Left ventricle myocardium superior (tissue), 1 donor: ENCODE results near the gene TECPR2. TPM values are rescaled to one million over a fixed set of nuclear protein-coding genes. Genes with fewer than 3 reads are reported as not detected.

Experiments
- ATAC-seq: fragments of 200-7000 bp; cut with Tn5 transposase; one replicate; pipeline ENCODE4 v1.9.1; 2020; ENCODE audit warnings: mild to moderate bottlenecking, moderate library complexity
- DNase-seq: peaks from one replicate; pipeline ENCODE4 v3.0.0-alpha.2; 2020
- intact Hi-C: fragments of 100-400 bp; cut with micrococcal nuclease; formaldehyde crosslinking; loops from one replicate; pipeline ENCODE4 v1.11.0; 2022
- total RNA-seq: library from RNA; stranded (reverse); fragmentation: NEBNext Ultra II Directional; extraction: Animal tissue kit (Norgen Biotek cat#: 25700); gene quantifications from one replicate; pipeline ENCODE4 v1.2.1, GENCODE V29; 2021
- donor health status: DM: no; HTN: yes; CAD: no; lungs with severe emphysema.

TECPR2 gene
- total RNA-seq, 1 donor from 2014 or later, result 22.5 TPM

DNA sequence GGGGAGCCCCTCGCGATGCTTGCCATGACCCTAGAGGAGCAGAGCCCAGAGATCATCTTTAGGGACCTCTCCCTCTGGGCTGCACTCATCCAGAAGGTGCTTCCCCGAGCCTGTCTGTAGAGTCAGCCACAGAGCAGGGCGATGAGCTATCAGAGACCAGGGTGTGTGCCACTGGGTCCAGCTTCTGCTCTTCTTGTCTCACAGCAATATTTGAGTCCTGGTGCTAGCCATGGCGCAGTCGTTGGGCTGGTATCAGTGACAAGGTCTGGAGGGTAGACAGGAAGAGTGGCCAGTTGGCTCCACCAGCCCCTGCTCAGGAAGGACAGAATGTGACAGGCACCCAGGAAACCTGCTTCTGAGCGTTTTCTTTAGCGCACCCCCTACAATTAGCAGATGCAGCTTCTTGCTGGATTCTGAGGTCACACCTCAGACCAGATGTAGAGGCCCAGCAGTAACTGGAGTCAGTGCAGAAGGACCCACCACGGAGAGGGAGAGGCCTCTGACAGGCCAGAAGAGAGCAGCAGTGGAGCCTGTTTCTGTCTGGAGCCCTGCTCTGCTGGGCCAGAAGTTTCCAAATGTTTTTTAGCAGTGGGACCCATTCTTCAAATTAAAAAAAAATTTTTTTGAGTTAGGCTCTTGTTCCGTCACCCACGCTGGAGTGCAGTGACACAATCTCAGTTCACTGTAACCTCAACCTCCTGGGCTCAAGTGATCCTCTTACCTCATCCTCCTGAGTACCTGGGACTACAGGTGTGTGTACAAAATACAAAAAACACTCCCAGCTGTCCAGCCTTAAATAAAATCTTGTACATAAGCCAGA lies 123.2 kb downstream of the TECPR2 start:
- ATAC-seq (peak; percentile 38), DNase-seq (no peak)
- intact Hi-C loops, result no loop called here

DNA sequence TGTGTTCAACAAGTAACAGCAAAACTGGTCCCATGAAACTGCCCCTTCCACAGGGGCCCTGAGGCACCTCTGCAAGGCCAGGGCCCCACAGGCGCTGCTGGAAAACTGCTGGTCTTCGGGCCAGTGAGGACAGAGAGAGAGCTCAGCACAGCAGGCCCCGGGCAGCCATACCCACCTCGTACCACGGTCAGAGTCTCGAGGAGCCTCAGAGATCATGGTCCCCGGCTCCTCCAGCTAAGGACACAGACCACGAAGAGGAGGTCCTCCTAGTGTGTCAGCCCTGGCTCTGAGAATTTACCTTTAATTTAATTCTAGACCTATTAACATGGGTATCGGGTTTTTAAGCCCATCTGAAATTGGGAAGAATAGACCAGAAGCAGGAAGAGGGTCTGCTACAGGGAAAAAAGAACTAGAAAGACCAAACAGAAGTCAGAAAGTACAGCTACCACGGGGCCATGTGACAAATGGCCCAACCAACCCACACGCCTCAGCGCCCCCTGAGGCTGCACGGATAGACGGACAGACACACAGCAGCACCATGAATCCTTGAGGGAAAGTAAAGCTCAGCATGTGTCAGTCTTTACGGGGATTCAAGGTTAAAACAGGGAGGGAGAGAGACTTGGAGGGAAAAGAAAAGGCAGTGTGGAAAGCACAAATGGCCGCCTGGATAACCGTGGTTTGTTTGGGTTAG lies 123.9 kb downstream of the TECPR2 start:
- DNase-seq (no peak), ATAC-seq (peak; percentile 52)

DNA sequence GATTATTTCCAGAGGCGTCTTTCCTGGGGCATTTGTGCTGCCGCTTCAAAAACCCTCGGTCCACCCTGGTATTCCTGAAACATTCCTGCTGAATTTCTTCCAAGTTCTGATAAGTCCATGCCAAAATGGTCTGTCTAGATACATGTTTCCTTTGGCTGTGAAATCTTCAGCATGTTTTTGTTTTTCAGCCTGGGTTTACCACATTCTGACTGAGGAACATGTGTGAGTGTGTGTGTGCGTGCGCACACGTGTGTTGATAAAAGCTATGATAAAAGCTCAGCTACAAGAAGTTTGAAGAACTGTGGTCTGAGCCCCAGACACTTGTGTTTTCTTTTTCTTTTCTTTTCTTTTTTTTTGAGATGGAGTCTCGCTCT lies 124.5 kb downstream of the TECPR2 start:
- intact Hi-C loops, result no loop called here
- ATAC-seq (peak; percentile 55), DNase-seq (no peak)

More for the DNA sequence above, 123.9 kb downstream of the TECPR2 start:
- intact Hi-C loops, result no loop called here

DNA sequence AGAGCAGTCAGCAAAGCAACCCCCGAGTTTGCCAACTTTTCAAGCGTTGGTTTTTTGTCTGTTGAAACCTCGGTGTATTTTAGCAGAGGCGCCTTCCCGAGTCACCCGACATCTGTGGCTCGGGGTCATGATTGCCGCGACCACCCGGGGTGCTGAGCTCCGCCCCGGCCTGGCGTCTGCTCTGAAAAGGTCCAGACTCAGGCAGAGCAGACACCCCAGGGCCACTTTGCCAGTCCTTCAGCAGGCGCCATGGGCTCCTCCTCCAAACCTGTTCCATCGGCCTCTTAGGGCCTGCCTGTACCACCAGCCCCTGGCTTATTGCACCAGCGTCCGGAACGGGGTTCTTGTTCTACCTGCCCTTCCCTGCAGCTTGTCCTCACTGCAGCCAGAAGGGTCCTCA lies 127.7 kb downstream of the TECPR2 start:
- DNase-seq (no peak), ATAC-seq (no peak)
- intact Hi-C loops, result no loop called here

DNA sequence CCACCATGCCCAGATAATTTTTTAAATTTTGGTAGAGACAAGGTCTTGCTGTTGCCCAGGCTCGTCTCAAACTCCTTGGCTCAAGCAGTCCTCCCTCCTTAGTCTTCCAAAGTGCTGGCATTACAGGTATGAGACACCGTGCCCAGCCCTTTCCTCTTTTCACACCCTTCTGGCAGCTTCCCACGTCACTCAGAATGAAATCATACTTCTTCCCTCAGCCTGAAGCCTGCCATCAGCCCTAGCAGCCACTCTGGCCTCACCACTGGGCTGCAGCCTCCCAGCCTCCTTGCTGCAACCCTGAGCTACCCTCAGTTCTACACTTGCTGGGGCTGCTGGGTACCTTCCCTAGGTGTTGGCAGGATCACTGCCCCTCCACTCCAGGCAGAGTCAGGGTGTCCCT lies 128.6 kb downstream of the TECPR2 start:
- no peak for DNase-seq
- intact Hi-C loops, result no loop called here
- no peak for ATAC-seq

DNA sequence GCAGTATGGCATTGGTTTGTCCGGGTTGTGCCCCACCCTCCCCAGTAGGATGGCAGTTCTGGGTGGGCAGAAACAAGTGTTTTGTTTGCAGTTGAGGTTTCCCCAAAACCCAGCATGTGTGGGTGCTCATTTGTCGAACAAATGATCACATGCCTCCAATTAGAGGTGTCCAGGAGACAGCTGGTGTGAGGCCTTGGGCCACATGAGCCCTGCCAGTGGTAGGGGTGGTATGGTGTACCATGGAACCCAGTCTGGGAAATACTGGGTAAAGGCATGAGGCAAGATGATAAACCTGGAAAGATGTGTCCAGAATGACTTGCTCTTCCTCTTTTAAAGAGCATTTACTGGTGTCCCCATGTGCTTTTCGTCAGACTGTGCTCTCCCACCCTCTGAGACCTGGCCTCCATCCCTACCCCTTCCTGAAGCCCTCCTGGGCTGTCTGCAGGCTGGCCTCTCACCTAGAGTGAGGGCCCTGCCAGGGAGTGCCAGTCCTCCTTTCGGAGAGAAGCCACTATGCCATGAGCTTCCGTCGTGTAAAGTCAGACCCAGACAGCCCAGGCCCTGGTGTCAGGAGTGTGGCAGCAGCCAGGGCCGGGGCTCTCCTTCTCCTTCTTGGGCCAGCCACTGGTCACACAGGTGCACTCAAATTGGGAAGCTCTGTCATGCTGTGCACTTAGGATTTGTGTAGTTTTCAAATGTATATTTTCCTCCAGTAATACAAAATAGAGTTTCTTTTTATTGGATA lies 129.2 kb downstream of the TECPR2 start:
- DNase-seq, result peak; percentile 11
- intact Hi-C loops, result no loop called here

DNA sequence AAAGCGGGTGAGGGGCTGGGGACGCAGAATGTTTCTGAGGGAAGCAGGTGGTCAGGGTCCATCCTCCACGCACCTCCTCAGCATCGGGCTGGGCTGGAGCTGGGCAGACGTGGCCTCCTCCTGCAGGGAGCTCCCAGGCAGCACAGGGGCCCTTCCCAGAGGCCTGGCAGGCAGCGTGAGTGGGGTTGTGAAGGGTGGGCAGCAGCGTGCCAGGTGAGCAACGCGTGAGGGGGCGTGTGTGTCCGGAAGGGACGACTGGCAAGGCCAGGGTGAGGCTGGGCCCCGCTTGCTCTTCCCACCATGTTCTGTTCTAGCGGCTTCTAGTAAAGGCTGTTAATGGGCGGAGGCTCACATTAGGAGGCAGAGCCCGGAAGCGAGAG lies 129.8 kb downstream of the TECPR2 start:
- no peak for DNase-seq
- no peak for ATAC-seq
- intact Hi-C loops, result no loop called here

More for the DNA sequence above, 129.2 kb downstream of the TECPR2 start:
- ATAC-seq, result no peak

DNA sequence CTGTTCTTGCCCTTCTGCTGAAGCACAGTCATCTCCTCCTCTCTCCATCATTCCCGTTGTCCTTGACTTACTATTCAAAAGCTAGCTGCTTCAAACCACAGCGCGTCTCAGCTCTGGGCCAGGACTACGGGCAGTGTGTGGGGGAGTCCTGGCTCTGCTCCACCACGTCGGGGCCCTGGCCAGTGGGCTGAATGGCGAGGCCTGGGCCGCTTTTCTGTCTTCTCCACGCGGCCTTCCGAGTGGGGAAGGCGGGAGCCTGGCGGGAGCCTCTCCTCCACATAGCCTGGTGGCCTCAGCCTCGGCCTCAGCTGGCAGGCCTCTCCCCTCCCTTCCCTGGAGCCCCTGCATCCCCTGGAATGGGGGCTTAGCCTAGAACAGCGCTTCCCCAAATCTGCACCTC lies 130.4 kb downstream of the TECPR2 start:
- intact Hi-C loops, result no loop called here
- ATAC-seq (no peak), DNase-seq (peak; percentile 25)

DNA sequence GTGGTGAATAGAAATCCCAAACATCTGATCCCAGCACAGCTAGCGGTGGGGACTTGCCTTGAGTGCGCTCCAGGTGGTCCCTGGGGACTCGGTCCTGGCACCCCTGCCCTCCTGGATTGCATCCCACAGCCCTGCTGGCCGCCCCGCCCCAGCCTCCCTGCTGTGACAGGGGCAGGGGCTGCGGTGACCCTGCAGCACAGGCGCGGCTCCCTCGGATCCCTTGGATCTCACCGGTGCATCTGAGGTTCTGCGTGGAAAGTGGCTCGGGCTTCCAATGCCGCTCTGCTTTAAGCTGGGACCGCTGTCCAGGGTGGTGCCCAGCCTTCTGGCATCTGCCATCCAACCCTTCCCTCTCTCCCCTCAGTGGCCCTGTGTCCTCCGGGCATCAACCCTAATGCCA lies 130.8 kb downstream of the TECPR2 start:
- ATAC-seq (no peak), DNase-seq (peak; percentile 19)

DNA sequence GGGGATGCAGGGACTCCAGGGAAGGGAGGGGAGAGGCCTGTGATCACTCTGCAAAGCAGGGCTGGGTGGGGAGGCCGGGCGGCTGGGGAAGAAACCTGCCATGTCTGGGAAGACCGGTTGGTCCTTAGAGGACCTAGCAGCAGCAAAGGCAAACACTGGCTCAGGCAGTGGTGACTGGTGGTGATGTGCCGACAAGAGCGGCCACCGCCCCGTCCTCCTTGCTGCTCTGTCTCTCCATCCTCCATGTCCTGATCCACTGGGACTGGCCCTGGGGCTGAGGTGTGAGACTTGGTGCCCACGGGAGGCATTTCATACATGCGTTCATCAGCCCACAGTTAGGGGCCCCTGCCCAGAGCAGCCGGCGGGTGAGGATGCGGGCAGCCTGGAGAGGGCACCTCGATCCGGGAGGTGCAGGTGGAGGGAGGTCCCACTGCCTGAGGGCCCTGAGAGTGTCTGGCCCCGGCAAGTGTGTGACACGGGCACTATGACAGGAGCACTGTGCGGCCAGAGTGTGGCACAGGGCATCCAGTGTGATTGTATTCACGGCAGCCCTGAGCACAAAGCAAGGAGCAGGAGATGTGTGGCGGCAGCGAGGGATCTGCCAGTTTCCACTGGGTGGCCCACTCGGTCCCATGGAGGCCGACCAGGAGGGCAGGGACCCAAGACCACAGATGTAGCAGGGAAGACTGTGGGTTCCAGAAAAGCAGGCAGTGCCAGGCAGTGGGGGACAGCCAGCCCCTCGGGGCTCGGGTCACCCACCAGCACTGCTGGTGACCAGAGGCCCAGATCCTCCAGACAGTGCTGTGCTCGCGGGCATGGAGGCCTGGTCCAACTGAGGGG lies 133.0 kb downstream of the TECPR2 start:
- intact Hi-C loops, result no loop called here
- DNase-seq (no peak), ATAC-seq (no peak)

More for the DNA sequence above, 130.8 kb downstream of the TECPR2 start:
- intact Hi-C loops, result no loop called here

DNA sequence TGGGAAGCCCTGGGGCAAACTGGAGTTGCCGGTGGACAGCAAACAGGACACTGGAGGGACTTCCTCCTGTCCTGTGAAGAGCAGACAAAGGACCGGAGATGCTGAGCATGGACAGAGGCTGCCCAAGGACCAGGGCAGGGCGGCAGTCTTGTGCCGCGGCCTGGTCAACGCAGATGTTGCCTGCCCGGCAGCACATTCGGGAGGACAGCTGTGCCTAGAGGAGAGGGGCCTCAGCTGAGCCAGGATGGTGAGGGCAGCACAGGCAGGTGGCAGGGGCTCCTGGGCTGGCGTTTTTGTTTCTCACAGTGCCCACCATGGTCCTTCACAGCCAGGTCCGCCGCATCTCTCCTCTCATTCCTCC lies 133.6 kb downstream of the TECPR2 start:
- DNase-seq, result no peak
- intact Hi-C loops, result no loop called here

DNA sequence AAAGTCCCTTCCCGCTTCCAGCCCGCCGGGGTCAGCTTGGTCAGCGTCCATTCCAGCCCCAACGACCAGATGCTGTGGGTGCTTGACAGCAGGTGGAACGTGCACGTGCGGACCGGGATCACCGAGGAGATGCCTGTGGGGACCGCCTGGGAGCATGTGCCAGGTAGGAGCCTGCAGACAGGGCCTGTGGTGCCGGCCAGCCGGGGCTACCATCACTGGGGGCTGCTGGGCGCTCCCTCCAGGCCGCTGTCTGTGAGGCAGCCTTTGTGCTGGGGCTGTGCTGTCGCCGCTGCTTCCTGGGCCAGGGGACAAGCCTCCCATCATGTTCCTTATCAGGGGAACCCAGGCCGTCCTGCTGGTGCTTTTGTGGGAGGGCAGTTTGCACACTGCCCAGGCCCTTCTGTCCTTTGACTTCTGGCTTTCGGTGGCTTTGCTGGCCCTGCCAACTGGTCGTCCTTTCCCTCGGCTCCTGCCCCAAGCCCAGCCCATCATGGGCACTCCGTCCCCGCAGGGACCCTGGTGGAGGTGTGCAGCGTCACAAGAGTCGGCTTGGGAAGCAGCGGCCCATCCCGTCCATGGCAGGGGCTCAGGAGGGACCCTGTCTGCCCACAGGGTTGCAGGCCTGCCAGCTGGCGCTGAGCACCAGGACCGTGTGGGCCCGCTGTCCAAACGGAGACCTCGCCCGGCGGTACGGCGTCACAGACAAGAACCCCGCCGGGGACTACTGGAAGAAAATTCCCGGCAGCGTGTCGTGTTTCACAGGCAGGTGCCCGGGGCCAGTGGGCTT lies 134.4 kb downstream of the TECPR2 start:
- DNase-seq (no peak), ATAC-seq (no peak)
- intact Hi-C loops, result no loop called here

More for the DNA sequence above, 133.6 kb downstream of the TECPR2 start:
- no peak for ATAC-seq

DNA sequence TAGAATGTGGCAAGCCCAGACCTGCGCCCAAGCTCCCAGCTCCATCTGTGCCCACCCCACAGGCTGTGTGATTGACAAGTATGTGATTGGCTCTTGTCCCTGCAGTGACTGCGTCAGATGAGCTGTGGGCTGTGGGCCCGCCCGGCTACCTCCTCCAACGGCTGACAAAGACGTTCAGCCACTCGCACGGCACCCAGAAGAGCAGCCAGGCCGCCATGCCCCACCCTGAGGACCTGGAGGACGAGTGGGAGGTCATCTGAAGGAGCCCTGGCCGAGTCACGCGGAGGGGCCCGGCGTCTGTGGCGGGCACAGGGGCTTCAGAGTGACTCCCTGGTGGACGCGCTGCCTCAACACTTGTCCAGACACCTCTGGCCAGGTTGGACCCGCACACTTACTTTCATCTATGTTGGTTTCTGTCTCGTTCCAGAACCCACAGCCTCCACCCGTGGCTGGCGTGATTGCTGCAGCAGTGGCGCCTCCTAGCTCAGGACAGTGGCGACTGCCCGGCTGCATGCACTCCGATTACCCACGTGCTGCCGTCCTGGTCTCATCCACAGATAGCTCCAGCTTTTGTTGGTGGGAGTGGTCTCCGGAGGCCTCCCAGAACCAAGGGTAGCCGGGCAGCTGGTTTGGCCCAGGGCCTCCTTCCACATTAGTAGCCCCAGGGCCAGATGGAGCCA lies 135.4 kb downstream of the TECPR2 start:
- intact Hi-C loops, result no loop called here
- no peak for DNase-seq
- ATAC-seq, result no peak

DNA sequence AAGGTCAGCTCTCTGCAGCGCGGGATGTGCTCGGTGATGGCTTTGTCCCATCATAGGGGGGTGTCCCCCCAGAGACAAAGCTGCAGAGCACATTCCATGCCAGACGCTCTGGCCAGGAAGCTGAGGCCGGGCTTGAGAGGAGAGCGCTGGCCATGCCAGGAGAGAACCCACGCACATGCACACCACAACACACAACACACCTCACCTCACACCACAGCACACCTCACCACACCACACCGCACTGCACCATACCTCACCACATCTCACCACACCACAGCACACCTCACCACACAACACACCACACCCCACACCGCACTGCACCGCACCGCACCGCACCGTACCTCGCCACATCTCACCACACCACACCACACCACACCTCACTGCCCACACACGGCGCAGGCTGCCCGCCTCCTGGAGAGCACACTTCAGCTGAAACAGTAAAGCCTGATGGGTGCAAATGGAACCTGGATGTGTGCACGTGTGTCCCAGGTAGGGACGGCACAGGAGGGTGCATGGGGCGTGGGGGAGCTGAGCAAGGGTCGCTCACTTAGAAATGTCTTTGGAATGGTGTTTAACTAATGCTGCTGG lies 136.0 kb downstream of the TECPR2 start:
- intact Hi-C loops, result no loop called here
- DNase-seq (no peak), ATAC-seq (no peak)

DNA sequence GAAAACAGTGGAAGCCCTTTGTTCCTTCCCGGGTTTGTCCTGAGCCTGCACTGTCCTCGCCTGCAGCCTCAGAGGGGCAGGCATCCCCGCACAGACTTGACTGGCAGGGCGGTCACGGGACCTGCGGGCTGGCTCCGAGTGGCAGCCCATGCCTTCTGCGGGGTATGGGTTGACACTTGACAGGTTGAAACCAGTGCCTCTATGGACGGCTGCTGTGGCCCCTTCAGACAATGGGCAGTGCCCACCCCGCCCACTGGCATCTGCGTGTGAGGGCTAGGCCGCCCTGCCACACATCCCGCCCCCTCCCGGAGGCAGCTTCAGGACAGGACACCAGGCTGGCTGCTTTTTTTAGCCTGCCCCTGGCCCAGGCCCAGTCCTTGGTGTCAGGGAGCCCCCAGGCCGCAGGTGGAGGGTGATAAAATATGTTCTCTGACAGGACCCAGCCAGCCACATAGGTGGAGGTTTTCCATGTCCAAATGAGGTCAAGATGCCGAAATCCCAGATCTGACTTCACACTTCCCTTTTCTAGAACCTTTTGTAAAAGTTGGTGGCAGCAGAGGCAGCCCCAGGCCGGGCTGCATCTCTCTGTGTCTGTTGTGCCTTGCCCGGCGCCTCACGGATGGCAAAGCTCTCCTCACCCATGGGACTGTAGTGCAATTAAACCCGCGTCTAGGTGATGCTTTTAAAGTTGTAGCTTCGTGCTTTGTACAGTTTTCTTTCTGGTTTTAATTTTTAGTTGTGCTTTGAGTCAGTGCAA lies 136.8 kb downstream of the TECPR2 start:
- DNase-seq (peak; percentile 95), ATAC-seq (peak; percentile 81)
- intact Hi-C loops, result no loop called here

DNA sequence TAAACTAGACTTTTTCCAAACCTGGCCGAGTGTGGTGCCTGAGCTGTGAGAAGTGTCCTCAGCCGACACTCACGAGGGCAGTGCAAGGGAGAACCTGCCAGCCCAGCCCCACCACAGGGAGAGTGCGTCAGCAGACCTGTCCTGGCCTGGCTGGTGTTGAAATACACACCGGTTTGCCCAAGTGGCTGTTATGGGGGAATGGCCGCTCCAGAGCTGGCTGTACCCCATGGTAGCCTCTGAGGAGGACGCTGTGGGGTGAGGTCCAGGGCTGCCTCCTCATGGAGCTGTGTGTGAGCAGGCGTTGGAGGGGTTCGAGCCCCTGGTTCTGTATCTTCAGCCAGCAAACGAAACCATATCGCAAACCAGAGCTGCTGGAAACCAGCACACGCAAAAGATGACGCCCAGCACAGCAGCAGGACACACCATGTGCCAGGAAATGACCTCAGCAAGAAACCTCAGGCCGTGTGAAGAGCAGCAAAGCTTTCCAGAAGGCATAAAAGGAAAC lies 137.5 kb downstream of the TECPR2 start:
- peak; percentile 73 for ATAC-seq
- peak; percentile 84 for DNase-seq
- intact Hi-C loops, result no loop called here

DNA sequence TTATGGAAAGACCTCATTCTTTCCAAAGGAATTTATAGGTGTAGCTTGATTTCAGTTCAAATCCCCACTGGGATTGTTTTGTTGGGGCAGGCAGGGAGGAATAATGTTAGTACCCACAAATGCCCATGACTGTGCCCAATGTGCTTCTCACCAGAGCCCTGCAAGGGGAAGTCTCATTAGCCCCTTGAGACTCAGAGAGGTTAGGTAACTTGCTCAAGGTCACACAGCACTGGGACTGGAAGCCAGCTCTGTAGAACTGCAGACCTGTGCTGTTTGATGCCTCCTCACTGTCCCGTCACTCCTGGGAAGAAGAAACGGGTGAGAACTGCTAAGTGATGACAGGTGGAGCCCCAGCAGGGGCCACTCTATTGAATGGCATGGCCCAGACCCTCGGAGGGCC lies 138.0 kb downstream of the TECPR2 start:
- DNase-seq, result no peak
- ATAC-seq, result no peak
- intact Hi-C loops, result no loop called here
